GM12873 (cell line): Measurements from ENCODE around the gene PVALB.

Experiments used
- CTCF ChIP-seq: IDR thresholded peaks from 2 replicates; pipeline ENCODE4 v1.5.1; 2012; ENCODE audit warnings: low read depth, mild to moderate bottlenecking, moderate library complexity, low read length, control low read depth; ENCODE audit not compliant: insufficient read depth; ENCODE audit errors: missing control alignments

PVALB gene

GRCh38 chr22:36753916-36754315 is 62.9 kb downstream of the PVALB start:
- TF ChIP-seq CTCF, result no peak

GRCh38 chr22:36753120-36753802 is 63.6 kb downstream of the PVALB start:
- TF ChIP-seq CTCF, result no peak
